Epithelial cell of proximal tubule (primary cell): Measurements from ENCODE around the gene SMPX. TPM values are rescaled to one million over a fixed set of nuclear protein-coding genes. Genes with fewer than 3 reads are reported as not detected.

Source experiments
- DNase-seq: peaks from one replicate; pipeline ENCODE4 v3.0.0-alpha.2; 2011; ENCODE audit warnings: low read depth
- H3K4me3 ChIP-seq: 2 replicates; pipeline ENCODE4 v1.5.1; 2011; ENCODE audit warnings: low read depth, mild to moderate bottlenecking, low read length
- total RNA-seq: library from RNA; depleted of rRNA; stranded (reverse); fragments of >200 nt; gene quantifications from 2 replicates; pipeline ENCODE4 v1.2.3, GENCODE V29; 2015
- TF ChIP-seq, protein P1 (sequence below): conservative IDR thresholded peaks from 2 replicates; pipeline ENCODE4 v1.5.1; 2012; ENCODE audit warnings: low read depth, mild to moderate bottlenecking, low read length

SMPX gene
- total RNA-seq, 1 donor from 2014 or later, result not detected

DNA sequence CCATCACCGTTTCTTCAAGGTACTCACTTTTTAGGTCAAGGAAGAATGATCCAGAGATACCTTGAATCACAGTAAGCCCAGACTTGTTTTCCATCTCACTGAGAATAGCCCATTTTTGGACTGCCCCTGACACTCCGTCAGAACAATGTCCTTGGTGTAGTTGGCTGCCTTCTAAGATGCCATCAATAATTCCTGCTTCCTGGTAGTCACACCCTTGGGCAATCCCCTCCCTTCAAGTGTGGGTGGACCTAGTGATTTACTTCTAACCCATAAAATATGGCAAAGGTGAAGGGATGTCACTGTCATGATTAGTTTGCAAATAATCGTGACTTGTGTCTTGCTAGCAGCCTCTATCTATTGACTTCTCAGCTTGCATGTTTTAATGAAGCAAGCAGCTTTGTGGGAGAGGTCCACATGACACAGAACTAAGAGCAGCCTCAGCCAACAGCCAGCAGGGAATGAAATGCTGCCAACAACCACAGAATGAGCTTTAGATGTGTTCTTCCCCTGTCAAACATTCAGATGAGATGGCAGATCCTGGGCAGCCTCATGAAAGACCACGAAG lies 79.8 kb downstream of the SMPX start:
- no peak for DNase-seq

DNA sequence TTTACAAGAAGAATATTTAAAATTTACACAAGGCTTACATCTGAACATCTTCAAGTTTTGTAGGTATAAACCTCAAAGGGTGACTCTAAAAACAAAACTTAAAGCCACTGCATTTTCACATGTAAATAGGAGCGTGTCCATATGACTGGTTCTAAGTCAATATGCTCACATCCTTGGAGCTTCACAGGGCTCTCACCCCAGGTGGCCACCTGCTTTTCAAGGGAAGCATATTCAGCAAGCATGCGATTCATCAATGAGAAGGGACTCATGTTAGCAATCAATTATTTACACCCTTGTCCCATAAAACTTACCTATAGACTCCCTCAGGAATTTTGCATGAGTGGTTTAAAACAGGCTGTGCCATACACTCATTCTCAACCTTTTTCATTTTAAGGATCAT lies 82.0 kb downstream of the SMPX start:
- no peak overlapping the region for H3K4me3 ChIP-seq
- DNase-seq, result no peak
- TF ChIP-seq, protein P1, sequence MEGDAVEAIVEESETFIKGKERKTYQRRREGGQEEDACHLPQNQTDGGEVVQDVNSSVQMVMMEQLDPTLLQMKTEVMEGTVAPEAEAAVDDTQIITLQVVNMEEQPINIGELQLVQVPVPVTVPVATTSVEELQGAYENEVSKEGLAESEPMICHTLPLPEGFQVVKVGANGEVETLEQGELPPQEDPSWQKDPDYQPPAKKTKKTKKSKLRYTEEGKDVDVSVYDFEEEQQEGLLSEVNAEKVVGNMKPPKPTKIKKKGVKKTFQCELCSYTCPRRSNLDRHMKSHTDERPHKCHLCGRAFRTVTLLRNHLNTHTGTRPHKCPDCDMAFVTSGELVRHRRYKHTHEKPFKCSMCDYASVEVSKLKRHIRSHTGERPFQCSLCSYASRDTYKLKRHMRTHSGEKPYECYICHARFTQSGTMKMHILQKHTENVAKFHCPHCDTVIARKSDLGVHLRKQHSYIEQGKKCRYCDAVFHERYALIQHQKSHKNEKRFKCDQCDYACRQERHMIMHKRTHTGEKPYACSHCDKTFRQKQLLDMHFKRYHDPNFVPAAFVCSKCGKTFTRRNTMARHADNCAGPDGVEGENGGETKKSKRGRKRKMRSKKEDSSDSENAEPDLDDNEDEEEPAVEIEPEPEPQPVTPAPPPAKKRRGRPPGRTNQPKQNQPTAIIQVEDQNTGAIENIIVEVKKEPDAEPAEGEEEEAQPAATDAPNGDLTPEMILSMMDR, result no peak

More for the DNA sequence above, 79.8 kb downstream of the SMPX start:
- TF ChIP-seq, protein P1, result no peak
- no peak overlapping the region for H3K4me3 ChIP-seq

DNA sequence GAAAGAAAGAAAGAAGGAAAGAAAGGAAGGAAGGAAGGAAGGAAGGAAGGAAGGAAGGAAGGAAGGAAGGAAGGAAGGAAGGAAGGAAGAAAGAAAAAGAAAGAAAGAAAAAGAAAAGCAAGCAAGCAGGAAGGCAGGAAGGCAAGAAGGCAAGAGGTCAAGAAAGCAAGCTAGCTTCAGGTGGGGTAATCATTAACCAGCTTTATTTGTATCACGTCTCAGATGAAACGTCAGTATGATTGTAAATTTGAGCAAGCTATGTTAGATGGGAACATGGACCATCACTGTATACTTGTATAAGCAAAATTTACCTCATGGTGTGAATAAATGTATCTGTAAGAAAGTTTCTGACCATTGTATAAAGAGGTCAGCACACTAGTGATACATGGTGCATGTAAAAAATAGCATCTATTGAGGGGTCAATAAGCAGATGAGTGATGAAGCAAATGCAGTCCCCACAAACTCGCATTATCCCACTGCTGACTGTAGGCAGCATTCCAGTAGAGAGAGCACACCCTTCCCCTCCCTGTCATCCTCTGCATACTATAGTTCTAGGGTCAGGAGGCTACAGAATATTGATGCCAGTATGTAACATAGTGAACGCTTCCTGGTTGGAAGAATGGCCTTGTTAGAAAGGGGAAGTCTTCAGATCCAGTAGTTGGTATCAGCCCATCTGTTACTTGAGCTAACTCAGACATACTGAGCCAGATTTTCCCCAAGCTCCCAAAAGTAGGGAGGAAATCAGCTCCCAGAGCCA lies 83.3 kb downstream of the SMPX start:
- no peak for DNase-seq
- TF ChIP-seq, protein P1, result no peak
- H3K4me3 ChIP-seq, result no peak overlapping the region

DNA sequence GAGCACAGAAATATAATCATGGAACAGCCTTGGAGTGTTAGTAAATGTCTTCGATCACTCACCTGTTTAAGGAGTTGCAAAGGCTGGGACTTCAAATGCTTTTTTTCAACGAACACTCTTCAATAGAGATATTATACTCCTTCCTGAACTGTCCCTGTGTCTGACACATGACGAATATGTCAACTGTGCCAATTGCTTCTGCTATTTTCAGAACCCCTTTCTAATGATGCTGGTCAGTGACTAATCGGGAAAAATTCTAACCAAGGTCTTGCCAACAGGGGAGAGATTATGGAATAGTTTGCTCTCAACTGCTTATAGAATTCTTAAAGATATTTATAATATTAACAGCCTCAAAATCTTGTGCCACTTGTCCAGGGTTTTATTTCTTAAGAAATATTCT lies 91.2 kb downstream of the SMPX start:
- no peak for DNase-seq
- TF ChIP-seq, protein P1, result no peak
- H3K4me3 ChIP-seq, result no peak overlapping the region

DNA sequence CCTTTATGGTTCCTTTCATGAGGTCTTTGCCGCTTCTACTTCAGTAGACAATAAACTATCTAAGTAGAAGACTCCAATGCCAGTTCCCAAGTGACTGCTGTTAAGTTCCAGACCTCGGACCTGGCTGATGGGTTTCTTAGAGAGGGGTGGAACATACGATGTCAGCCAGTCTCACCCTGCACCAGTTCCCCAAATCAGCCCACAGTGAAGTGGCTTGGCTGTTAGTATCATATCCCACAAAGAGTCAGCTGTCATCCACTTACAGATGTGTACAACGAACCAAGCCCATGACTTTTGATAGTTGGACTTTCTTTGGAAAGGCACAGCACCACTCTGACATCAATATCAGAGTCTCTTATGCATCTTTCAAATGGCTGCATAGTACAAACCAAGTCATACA lies 91.7 kb downstream of the SMPX start:
- H3K4me3 ChIP-seq, result no peak overlapping the region
- TF ChIP-seq, protein P1, result no peak

DNA sequence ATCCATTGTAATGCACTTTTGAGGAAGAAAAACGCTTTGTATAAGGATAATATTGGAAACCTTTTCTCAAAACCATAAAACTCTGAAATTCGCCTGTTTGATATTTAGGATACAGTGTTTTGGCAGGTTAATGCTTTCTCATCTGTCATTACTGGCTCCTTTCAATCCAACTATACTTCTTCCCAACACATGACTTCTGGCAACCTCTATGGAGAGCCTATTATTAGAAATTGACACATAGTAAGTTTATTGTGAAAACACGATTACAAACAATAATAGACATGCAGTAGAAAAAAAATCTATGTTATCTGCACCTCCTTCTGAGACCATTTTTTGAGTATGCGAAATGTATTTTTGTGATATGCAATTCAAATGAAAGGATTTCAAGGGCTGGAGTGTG lies 95.2 kb downstream of the SMPX start:
- TF ChIP-seq, protein P1, result no peak
- no peak for DNase-seq
- no peak overlapping the region for H3K4me3 ChIP-seq

More for the DNA sequence above, 91.7 kb downstream of the SMPX start:
- DNase-seq, result no peak

DNA sequence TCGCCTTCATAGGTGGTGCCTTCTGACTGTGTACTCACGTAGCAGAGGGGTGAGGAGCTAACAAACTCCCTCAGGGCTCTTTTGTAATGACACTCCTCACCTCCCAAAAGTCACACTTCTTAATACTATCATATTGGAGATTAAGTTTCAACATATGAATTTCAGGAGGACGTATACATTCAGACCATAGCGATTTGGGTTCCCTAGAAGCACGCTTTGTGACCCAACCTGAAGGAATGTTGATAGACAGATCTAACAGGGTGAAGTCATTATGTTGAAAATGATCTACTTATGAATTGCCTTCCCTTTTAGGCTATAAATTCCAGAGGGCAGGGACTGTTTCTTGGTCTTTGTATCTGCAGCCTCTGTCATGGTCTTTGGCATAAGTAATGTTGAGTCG lies 96.6 kb downstream of the SMPX start:
- TF ChIP-seq, protein P1, result no peak
- DNase-seq, result no peak
- H3K4me3 ChIP-seq, result no peak overlapping the region
